Measurements from ENCODE around the gene GLIS1. TPM values are rescaled to one million over a fixed set of nuclear protein-coding genes. Genes with fewer than 3 reads are reported as not detected.

GLIS1 gene
- total and polyA plus RNA-seq, 2 of the 8 experiments (the other 6 are each of a cell fraction or from before 2014, with no cell fraction given): 0.15 to 0.22 TPM

DNA sequence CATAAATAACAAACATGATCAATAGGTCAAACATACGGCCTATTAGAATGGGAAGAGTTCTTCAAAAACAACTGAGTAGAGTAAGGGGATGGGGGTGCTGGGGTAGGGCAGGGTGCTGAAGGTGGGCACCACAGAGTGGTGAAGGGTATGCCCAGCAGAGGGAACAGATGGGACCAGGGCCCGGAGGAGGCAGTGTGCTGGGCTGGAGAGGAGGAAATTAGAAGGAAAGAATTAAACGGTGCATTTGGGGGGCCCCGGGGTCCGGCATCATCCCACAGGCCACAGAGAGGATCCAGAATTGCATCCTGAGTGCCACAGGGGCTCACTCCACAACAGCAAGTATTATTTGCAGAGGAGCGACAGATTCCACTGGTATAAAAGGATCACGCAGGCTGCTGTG lies 94.5 kb downstream of the GLIS1 start (continued):
- TF ChIP-seq, protein P1, sequence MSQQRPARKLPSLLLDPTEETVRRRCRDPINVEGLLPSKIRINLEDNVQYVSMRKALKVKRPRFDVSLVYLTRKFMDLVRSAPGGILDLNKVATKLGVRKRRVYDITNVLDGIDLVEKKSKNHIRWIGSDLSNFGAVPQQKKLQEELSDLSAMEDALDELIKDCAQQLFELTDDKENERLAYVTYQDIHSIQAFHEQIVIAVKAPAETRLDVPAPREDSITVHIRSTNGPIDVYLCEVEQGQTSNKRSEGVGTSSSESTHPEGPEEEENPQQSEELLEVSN (IDR thresholded peaks at IDR 0.05): no peak
- no peak for TF ChIP-seq KDM5A (IDR thresholded peaks at IDR 0.05; ENCODE audit: low read length)
- TF ChIP-seq, protein P2, sequence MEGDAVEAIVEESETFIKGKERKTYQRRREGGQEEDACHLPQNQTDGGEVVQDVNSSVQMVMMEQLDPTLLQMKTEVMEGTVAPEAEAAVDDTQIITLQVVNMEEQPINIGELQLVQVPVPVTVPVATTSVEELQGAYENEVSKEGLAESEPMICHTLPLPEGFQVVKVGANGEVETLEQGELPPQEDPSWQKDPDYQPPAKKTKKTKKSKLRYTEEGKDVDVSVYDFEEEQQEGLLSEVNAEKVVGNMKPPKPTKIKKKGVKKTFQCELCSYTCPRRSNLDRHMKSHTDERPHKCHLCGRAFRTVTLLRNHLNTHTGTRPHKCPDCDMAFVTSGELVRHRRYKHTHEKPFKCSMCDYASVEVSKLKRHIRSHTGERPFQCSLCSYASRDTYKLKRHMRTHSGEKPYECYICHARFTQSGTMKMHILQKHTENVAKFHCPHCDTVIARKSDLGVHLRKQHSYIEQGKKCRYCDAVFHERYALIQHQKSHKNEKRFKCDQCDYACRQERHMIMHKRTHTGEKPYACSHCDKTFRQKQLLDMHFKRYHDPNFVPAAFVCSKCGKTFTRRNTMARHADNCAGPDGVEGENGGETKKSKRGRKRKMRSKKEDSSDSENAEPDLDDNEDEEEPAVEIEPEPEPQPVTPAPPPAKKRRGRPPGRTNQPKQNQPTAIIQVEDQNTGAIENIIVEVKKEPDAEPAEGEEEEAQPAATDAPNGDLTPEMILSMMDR (IDR thresholded peaks at IDR 0.05; ENCODE audit: control extremely low read depth in 1 of 3, insufficient read depth in 1 of 3, low read depth in 1 of 3, low read length in 3 of 3): no peak
- TF ChIP-seq, protein P3, sequence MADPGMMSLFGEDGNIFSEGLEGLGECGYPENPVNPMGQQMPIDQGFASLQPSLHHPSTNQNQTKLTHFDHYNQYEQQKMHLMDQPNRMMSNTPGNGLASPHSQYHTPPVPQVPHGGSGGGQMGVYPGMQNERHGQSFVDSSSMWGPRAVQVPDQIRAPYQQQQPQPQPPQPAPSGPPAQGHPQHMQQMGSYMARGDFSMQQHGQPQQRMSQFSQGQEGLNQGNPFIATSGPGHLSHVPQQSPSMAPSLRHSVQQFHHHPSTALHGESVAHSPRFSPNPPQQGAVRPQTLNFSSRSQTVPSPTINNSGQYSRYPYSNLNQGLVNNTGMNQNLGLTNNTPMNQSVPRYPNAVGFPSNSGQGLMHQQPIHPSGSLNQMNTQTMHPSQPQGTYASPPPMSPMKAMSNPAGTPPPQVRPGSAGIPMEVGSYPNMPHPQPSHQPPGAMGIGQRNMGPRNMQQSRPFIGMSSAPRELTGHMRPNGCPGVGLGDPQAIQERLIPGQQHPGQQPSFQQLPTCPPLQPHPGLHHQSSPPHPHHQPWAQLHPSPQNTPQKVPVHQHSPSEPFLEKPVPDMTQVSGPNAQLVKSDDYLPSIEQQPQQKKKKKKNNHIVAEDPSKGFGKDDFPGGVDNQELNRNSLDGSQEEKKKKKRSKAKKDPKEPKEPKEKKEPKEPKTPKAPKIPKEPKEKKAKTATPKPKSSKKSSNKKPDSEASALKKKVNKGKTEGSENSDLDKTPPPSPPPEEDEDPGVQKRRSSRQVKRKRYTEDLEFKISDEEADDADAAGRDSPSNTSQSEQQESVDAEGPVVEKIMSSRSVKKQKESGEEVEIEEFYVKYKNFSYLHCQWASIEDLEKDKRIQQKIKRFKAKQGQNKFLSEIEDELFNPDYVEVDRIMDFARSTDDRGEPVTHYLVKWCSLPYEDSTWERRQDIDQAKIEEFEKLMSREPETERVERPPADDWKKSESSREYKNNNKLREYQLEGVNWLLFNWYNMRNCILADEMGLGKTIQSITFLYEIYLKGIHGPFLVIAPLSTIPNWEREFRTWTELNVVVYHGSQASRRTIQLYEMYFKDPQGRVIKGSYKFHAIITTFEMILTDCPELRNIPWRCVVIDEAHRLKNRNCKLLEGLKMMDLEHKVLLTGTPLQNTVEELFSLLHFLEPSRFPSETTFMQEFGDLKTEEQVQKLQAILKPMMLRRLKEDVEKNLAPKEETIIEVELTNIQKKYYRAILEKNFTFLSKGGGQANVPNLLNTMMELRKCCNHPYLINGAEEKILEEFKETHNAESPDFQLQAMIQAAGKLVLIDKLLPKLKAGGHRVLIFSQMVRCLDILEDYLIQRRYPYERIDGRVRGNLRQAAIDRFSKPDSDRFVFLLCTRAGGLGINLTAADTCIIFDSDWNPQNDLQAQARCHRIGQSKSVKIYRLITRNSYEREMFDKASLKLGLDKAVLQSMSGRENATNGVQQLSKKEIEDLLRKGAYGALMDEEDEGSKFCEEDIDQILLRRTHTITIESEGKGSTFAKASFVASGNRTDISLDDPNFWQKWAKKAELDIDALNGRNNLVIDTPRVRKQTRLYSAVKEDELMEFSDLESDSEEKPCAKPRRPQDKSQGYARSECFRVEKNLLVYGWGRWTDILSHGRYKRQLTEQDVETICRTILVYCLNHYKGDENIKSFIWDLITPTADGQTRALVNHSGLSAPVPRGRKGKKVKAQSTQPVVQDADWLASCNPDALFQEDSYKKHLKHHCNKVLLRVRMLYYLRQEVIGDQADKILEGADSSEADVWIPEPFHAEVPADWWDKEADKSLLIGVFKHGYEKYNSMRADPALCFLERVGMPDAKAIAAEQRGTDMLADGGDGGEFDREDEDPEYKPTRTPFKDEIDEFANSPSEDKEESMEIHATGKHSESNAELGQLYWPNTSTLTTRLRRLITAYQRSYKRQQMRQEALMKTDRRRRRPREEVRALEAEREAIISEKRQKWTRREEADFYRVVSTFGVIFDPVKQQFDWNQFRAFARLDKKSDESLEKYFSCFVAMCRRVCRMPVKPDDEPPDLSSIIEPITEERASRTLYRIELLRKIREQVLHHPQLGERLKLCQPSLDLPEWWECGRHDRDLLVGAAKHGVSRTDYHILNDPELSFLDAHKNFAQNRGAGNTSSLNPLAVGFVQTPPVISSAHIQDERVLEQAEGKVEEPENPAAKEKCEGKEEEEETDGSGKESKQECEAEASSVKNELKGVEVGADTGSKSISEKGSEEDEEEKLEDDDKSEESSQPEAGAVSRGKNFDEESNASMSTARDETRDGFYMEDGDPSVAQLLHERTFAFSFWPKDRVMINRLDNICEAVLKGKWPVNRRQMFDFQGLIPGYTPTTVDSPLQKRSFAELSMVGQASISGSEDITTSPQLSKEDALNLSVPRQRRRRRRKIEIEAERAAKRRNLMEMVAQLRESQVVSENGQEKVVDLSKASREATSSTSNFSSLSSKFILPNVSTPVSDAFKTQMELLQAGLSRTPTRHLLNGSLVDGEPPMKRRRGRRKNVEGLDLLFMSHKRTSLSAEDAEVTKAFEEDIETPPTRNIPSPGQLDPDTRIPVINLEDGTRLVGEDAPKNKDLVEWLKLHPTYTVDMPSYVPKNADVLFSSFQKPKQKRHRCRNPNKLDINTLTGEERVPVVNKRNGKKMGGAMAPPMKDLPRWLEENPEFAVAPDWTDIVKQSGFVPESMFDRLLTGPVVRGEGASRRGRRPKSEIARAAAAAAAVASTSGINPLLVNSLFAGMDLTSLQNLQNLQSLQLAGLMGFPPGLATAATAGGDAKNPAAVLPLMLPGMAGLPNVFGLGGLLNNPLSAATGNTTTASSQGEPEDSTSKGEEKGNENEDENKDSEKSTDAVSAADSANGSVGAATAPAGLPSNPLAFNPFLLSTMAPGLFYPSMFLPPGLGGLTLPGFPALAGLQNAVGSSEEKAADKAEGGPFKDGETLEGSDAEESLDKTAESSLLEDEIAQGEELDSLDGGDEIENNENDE (IDR thresholded peaks at IDR 0.05; ENCODE audit: insufficient replicate concordance, low read length): no peak
- no peak for TF ChIP-seq TBP (IDR thresholded peaks at IDR 0.05; ENCODE audit: low read depth, low read length)

Data from H1 (cell line).